NCI-H2196 treated with DMSO at 0.1 percent for 48 hours (cell line): ENCODE results near the gene CFAP299.
"Not testable (repeated sequence)": the region's sequence is repeated elsewhere in the genome, so short reads cannot be mapped to it uniquely, and the experiment has no call there.

ENCODE experiments used
- DNase-seq: peaks from one replicate; lab custom pipeline; 2025; ENCODE audit not compliant: unreplicated experiment; lab: John Stamatoyannopoulos, UW

Gene CFAP299

DNA sequence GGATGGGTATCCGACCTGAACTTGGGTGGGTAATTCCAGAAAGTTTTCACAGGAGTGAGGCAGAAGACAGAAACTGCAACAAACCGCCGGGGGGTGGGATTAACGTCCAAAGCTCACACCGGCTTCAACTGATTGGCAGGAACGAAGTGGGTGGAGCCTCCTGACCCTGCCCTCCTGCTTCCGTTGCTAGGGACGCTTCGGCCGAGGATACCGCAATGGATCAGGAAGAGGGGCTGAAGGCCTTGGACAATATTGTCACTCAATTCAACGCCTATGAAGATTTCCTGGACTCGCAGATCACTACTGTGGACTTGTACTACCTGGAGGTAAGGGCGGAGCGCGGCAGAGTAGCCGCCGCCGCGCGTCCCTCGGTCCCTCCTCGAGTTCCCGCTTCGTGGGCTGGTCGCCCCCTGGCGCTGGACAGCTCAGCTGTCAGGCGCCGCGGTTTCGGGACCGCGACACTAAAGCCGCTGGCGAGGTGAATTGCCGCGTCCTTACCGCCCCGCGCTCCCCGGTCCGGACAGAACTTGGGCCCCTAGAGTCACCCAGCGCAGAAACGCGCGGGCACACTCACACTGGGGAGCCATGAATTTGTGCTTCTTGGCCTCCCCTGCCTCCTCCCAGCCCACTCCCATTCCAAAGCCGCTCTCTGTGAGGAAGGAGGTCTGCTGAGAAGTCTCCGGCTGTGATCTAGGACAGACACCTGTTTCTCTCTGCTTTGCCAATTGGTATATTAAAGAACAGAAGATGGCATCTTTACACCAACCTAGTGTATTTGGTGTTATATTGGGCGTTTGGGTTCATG, at the start of gene CFAP299:
TSS of gene CFAP299 (plus strand) at position 177 of the 805 bp plus-strand sequence.
- peak; percentile 1 for DNase-seq

- no peak for DNase-seq
Observed at GRCh38 chr4:80286451-80286850, 49.1 kb upstream of the CFAP299 start.

DNA sequence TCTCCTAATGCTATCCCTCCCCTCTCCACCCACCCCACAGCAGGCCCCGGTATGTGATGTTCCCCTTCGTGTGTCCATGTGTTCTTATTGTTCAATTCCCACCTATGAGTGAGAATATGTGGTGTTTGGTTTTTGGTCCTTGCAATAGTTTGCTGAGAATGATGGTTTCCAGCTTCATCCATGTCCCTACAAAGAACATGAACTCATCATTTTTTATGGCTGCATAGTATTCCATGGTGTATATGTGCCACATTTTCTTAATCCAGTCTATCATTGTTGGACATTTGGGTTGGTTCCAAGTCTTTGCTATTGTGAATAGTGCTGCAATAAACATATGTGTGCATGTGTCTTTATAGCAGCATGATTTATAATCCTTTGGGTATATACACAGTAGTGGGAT, 44.9 kb upstream of the CFAP299 start:
- DNase-seq = not testable (repeated sequence)

DNA sequence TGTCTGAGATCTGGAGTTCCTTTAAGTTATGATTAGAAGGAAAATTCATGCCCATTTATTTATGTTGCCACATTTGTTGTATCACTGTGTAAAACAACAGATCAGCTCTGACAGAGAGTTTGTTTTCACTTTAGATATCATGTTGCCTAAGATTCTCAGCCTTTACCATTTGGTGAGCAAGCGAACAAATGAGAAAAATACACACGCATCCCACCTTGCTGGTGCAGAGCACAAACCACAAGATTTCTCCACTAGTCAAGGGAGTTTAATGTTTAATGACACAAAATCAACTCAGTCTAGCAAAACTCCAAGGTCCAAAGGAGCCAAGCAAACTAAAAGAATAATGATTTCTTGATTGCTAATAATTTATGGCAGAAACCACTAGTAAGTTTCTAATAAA, 41.3 kb upstream of the CFAP299 start:
- no peak for DNase-seq

- no peak for DNase-seq
Observed at GRCh38 chr4:80295336-80295735, 40.2 kb upstream of the CFAP299 start.

GRCh38 chr4:80295826-80296225, 39.7 kb upstream of the CFAP299 start:
- DNase-seq = no peak

GRCh38 chr4:80301884-80302283, 33.6 kb upstream of the CFAP299 start:
- no peak for DNase-seq

DNA sequence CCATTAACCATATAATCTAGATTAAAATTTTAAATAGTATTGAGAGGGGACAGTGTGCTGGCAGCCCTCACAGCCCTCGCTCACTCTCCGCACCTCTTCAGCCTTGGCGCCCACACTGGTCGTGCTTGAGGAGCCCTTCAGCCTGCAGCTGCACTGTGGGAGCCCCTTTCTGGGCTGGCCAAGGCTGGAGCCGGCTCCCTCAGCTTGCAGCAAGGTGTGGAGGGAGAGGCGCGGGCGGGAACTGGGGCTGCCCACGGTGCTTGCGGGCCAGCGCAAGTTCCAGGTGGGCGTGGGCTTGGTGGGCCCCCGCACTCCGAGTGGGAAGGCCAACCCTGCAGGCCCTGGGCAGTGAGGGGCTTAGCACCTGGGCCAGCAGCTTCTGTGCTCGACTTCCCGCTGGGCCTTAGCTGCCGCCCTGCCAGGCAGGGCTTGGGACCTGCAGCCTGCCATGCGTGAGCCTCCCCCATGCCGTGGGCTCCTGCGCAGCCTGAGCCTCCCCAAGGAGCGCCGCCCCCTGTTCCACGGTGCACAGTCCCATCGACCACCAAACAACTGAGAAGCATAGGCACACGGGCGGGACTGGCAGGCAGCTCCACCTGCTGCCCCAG, 32.8 kb upstream of the CFAP299 start:
- no peak for DNase-seq

DNA sequence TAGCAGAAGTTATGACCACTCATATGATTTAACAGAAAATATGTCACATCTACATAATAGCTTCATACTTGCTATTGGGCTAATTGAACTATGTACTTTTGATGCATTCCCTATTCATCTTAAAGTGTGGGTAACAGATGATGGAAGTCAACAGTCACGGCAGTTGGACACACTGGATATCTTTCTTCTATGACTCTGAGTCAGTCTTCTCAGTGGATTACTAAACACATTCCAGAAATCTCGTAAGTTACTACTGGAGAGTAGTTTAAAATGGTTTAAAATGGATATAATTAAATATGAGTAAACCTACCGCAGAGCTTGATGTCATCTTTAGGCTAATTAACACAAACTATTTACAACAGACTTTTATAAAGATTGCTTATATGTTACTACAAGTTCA, 30.1 kb upstream of the CFAP299 start:
- DNase-seq = no peak

GRCh38 chr4:80306260-80306659, 29.3 kb upstream of the CFAP299 start:
- DNase-seq = no peak

DNA sequence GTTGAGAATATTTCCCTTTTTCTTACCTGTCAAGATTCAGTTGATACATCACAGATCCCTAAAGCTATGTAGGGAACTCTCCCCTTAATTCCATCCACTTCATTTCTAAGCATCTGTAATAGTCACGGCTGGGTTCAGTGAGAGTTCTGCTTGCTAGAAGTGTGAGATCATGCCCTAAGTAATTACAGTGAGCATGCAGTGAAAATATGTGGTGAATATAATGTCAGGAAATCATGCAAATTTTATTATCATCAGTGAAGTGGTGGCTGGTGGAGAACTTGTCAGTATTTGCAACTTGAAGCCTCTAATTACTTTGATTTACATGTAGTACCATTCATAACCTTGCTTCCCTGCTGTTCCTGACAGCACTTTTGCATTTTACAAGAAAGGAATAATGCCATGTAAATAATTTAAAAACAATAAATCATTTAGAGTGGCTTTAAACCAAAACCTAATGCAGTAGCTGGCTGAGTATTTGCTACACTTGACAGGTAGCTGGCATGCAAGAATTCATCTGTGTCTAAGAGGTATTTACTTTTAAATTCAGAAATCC, 28.3 kb upstream of the CFAP299 start:
- no peak for DNase-seq

DNA sequence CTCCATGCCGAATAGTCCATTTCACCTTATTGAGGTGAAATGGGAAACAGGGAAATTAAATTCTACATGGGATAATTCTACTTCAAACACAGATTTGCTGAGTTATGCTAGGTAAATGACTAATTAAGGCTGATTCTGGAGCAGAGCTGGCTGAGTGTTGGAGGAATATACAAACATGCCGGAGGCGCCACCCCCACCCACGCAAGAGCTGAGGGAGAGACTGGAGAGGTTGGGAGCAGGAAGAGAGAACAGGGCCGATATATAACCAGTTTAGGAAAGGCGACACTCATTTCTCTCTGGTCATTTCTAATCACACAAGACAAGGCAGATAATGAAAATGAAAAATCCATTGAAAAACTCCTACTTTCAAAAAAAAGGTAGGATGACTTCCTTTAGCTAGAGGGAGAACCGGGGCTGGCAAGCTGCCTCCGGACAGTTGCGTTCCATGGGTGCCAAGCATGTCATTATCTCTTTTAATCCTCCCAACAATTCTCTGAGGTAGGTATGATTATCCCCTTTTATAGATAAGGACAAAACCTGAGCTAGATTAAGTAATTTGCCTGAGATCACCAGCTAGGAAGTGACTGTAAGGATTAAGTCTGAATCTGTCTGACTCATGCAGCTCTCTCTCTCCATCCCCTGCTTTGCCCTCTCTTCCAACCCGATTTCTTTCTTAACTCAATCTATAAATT, 27.6 kb upstream of the CFAP299 start:
- DNase-seq = no peak

DNA sequence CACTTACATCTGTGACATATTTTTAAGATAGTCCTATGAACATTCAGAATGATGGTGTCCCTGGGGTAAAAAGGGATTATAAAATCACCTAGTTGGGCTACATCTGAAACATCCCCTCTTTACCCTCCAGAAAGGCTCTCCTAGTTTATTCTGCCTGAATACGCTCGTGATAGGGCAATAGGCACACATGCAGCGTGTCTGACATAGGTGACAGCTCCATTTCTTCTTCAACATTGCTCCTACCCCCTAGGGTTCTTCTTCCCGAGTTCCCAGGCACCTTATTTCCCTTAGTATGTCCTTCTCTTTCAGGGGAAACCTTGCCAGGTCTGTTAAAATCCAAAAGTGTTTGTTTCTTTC, 27.1 kb upstream of the CFAP299 start:
- no peak for DNase-seq

DNA sequence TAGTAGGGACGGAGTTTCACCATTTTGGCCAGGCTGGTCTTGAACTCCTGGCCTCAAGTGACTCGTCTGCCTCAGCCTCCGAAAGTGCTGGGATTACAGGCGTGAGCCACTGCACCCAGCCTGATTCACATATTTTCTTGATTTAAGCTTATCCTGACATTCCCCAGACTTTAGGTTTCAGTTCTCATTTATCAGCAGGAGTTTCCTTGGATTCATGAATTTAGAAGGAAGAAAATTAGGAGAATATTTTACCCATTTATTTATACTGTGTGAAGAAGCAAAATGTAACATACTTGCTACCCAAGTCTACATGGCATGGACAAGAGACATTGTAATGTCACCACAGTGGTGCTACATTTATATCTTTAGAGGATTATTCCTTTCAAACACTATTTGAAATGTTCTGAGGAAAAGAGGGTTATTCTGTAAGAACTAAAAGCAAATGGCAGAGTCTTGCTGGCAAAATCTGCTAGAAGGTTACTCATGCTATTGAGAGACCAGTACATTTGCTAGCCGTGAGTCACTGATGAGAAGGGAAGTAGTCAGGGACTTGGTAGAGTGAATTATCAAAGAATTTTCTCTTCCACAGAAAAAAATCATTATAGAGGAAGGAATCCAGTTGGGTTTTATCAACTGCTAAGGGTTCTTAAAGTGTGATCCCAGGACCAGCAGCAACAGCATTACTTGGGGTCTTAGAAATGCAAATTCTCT, 26.1 kb upstream of the CFAP299 start:
- DNase-seq = no peak

DNA sequence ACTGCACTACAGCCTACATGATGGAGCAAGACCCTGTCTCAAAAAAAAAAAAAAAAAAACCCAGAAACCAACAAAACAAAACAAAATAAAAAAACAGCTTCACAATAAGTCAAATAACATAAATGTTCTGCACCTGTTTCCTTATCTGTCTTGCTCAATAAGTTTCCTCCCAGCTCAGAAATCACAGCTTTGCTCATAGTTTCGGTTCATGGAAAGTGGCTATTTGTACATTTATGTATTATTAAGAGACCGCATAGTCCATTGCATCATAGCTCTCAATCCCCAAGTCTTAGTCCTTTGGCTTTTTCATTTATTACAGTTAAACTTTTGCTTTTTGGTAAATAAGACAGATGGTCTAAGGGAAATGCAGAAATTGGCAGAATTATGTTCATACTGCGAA, 24.4 kb upstream of the CFAP299 start:
- DNase-seq = no peak

DNA sequence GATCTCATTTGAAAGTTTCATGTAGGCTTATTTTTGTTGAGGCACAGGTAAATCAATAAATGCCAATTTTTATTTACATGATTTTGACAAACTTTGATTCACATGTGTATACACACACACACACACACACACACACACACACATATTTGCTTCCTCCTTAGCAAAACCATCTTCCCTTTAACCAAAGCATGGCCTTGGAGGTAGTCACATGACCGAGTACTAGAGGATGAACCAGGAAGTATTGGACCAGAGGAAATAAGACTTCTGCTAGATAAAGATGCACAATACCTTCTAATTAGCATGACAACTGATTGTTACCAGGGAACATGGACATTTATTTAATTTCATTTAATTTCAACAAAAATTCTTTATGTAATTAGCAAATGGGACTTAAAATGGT, 23.4 kb upstream of the CFAP299 start:
- no peak for DNase-seq

GRCh38 chr4:80313627-80314026, 21.9 kb upstream of the CFAP299 start:
- DNase-seq = no peak

DNA sequence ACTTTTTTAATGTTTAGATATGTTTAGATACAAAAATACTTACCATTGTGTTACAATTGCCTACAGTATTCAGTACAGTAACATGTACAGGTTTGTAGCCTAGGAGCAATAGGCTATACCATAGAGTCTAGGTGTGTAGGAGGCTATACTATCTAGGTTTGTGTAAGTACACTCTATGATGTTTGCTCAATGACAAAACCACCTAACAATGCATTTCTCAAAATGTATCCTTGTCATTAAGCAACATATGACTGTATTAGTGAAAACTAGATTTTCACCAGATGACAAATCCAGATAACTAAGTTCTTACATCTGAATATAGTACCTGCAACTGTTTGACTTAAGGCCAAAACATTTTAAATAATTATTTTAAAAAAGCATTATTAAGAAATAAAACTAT, 19.7 kb upstream of the CFAP299 start:
- not testable (repeated sequence) for DNase-seq

DNA sequence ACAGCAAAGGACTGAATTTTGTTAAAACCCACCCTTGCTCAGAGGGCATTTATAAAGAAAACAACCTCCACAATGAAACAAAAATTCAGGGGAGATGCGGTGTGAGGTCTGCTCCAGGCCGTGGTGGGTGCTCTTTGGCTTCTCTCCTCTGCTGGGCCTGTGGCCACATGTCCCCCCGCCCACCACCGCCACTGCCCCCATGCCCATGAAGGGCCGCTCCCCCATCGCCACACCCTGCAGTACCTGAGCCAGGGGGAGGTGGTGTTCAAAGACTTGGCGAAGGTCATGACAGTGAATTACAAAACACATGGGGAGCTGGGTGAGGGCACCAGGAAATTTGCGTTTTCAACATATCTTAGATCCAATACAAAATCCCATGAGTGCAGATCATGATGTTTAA, 14.2 kb upstream of the CFAP299 start:
- no peak for DNase-seq

DNA sequence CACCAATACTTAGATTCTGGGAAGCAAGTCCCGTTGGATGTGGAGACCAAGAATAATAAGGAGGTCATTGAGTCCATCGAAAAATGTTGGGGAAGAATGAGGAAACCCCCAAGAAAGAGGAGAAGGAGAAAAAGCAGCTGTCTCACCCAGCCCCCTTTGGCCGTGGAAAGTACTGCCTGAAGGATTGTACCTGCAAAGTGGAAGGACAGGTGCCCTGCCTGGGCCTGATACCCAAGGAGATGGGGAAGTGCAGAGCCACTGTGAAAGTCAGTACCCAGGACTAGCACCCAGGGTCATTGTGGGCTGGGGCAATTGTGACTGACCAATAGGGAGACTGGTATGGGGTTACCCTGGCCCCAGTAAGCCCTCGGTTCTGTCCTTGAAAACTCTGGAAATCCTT, 13.8 kb upstream of the CFAP299 start:
- no peak for DNase-seq

DNA sequence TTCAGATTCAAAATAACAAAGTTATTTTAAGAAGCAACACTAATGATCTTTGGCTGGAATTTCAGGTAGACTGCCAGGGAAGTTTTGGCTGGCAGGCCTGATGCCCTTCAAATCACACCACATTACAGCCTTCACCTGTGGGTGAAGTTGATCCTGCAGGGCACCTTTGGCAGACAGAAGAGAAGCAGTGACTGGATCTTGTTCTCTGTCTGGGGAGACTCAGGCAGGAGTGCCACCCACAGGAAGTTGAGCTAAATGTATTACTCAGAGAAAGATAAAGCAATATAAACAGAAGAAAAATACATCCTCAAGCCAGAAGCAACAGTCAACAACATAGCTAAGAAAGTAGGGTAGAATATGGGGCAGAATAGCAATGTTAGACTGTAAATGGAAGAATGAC, 12.8 kb upstream of the CFAP299 start:
- DNase-seq = no peak
